Gastroesophageal sphincter (tissue), 4 donors: ENCODE results near the gene SAMMSON. TPM values are rescaled to one million over a fixed set of nuclear protein-coding genes. Genes with fewer than 3 reads are reported as not detected.

ENCODE experiments used
- ATAC-seq: fragments of 150-250 bp; one replicate; pipeline ENCODE4 v1.9.1; 2016; ENCODE audit warnings: mild to moderate bottlenecking, moderate library complexity
- H3K27ac ChIP-seq, 4 donors: fragments of 200-600 bp; sonication (generic) in 3 of 4; 1 replicate in 3 of 4; 2 replicates in 1 of 4; pipeline ENCODE4 v1.5.1; 2016 to 2019
- H3K27me3 ChIP-seq: fragments of 200-600 bp; sonication (generic); one replicate; pipeline ENCODE4 v1.5.1; 2019
- H3K36me3 ChIP-seq, 2 donors: fragments of 200-600 bp; sonication (generic); one replicate each; pipeline ENCODE4 v1.5.1; 2019; ENCODE audit warnings: control low read depth in 1 of 2
- H3K4me1 ChIP-seq, 3 donors: fragments of 200-600 bp; sonication (generic); 1 replicate in 2 of 3; 2 replicates in 1 of 3; pipeline ENCODE4 v1.5.1; 2016 to 2019; ENCODE audit warnings: control low read depth in 2 of 3
- H3K4me3 ChIP-seq, 2 donors: fragments of 200-600 bp; sonication (generic); one replicate each; pipeline ENCODE4 v1.5.1; 2019; ENCODE audit warnings: mild to moderate bottlenecking in 1 of 2, moderate library complexity in 1 of 2
- H3K9me3 ChIP-seq, 3 donors: fragments of 200-600 bp; sonication (generic); one replicate each; pipeline ENCODE4 v1.5.1; 2017 to 2019; ENCODE audit warnings: control low read depth in 2 of 3
- CTCF ChIP-seq, 4 experiments: fragments of 200-600 bp in 2 of 4; fragments of 450-650 bp in 2 of 4; sonication (generic) in 1 of 4; IDR thresholded peaks; one replicate each; pipeline ENCODE4 v1.5.1; 2017 to 2019; ENCODE audit warnings: antibody characterized with exemption in 4 of 4, mild to moderate bottlenecking in 2 of 4, moderate library complexity in 2 of 4
- EP300 ChIP-seq: sonication (generic); formaldehyde crosslinking; IDR thresholded peaks from one replicate; pipeline ENCODE4 v1.6.1; 2017; ENCODE audit warnings: antibody characterized with exemption, mild to moderate bottlenecking
- POLR2A ChIP-seq, 2 donors: fragments of 450-650 bp; IDR thresholded peaks; one replicate each; pipeline ENCODE4 v1.6.1; 2017; ENCODE audit warnings: antibody characterized with exemption in 2 of 2, mild to moderate bottlenecking in 2 of 2, moderate library complexity in 1 of 2
- POLR2AphosphoS5 ChIP-seq: sonication (generic); formaldehyde crosslinking; IDR thresholded peaks from one replicate; pipeline ENCODE4 v1.6.1; 2017; ENCODE audit warnings: antibody characterized with exemption
- WGBS, 2 donors: methylation state at CpG; one replicate each; pipeline ENCODE4 v1.1.5; 2018; ENCODE audit warnings: low coverage in 1 of 2; 5-methylcytosine and 5-hydroxymethylcytosine counted together
- total RNA-seq, 4 donors: library from RNA; depleted of rRNA; stranded (reverse); fragments of >200 nt; gene quantifications; one replicate each; pipeline ENCODE4 v1.1.0, GENCODE V29; 2016

SAMMSON gene
- total RNA-seq, 4 donors from 2014 or later, result 0.40 to 5.7 (median 2.6) TPM

DNA sequence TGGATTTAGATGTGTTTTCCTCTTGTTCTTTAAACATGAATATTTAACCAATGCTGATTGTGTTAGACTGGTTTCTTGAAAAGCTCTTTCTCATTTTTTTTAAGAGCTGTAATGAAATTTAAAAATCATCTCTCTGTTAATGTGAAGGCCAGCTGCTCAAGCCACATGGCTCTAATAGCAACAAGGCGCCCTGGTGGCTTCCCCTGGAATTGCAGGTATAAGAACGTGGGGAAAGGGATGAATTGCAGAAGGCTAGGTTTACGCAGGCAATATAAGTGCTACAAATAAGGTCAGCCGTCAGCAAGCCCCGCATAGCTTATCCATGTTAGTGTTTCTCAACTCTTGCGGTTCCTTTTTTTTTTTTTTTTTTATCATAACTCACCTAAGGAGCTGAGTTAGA is 108.5 kb downstream of the SAMMSON start:
- H3K27me3 ChIP-seq, result no peaks in the 10 kb centered on the region
- H3K36me3 ChIP-seq, result no peaks in the 10 kb centered on the region
- ATAC-seq, result no peak
- H3K9me3 ChIP-seq, result no peaks in the 10 kb centered on the region
- H3K4me3 ChIP-seq, result no peak overlapping the region
- H3K4me1 ChIP-seq, result no peaks in the 10 kb centered on the region
- 51 to 80% methylated on average over 2 to 6 of the region's 6 CpGs for WGBS, 2 donors
- H3K27ac ChIP-seq, result no peak overlapping the region
- TF ChIP-seq POLR2AphosphoS5 (no peak), EP300 (no peak), POLR2A (IDR thresholded peaks at IDR 0.05) (no peak), CTCF (IDR thresholded peaks at IDR 0.05) (no peak)

- 78 to 96% methylated on average over 3 of the region's 3 CpGs for WGBS, 2 donors
These were observed 109.0 kb downstream of the SAMMSON start for GRCh38 chr3:70108546-70108945.

GRCh38 chr3:70110066-70110465 is 110.5 kb downstream of the SAMMSON start:
- ATAC-seq, result no peak
- WGBS, 2 donors, result 75 to 85% methylated on average over 2 of the region's 2 CpGs
- TF ChIP-seq POLR2AphosphoS5 (no peak), POLR2A (IDR thresholded peaks at IDR 0.05) (no peak), EP300 (no peak)
- Histone ChIP-seq H3K4me1 (no peaks in the 10 kb centered on the region), H3K27me3 (no peaks in the 10 kb centered on the region), H3K4me3 (no peak overlapping the region), H3K9me3 (no peaks in the 10 kb centered on the region), H3K36me3 (no peaks in the 10 kb centered on the region), H3K27ac (no peak overlapping the region)

More at GRCh38 chr3:70108546-70108945, 109.0 kb downstream of the SAMMSON start:
- H3K27ac ChIP-seq, result no peak overlapping the region
- no peaks in the 10 kb centered on the region for H3K4me1 ChIP-seq
- H3K4me3 ChIP-seq, result no peak overlapping the region
- TF ChIP-seq POLR2A (IDR thresholded peaks at IDR 0.05), result no peak
- no peak for TF ChIP-seq POLR2AphosphoS5
- TF ChIP-seq CTCF (IDR thresholded peaks at IDR 0.05), result no peak
- no peak for TF ChIP-seq EP300
- no peaks in the 10 kb centered on the region for H3K36me3 ChIP-seq
- no peaks in the 10 kb centered on the region for H3K27me3 ChIP-seq
- H3K9me3 ChIP-seq, result no peaks in the 10 kb centered on the region
- no peak for ATAC-seq

GRCh38 chr3:70111411-70111810 is 111.9 kb downstream of the SAMMSON start:
- Histone ChIP-seq H3K4me3 (no peak overlapping the region), H3K36me3 (no peaks in the 10 kb centered on the region), H3K4me1 (no peaks in the 10 kb centered on the region), H3K27me3 (no peaks in the 10 kb centered on the region), H3K27ac (no peak overlapping the region), H3K9me3 (no peaks in the 10 kb centered on the region)
- WGBS, 2 donors, result 82% methylated on average over 1 of the region's 1 CpG
- ATAC-seq, result no peak
- TF ChIP-seq EP300 (no peak), POLR2AphosphoS5 (no peak), CTCF (IDR thresholded peaks at IDR 0.05) (no peak), POLR2A (IDR thresholded peaks at IDR 0.05) (no peak)

- H3K4me3 ChIP-seq, result no peak overlapping the region
- H3K36me3 ChIP-seq, result no peaks in the 10 kb centered on the region
- no peak for ATAC-seq
- H3K4me1 ChIP-seq, result no peaks in the 10 kb centered on the region
- no peaks in the 10 kb centered on the region for H3K27me3 ChIP-seq
- no peaks in the 10 kb centered on the region for H3K9me3 ChIP-seq
- H3K27ac ChIP-seq, result no peak overlapping the region
- no peak for TF ChIP-seq EP300
- TF ChIP-seq CTCF (IDR thresholded peaks at IDR 0.05), result no peak
- no peak for TF ChIP-seq POLR2A (IDR thresholded peaks at IDR 0.05)
- no peak for TF ChIP-seq POLR2AphosphoS5
- 71 to 87% methylated on average over 3 of the region's 3 CpGs for WGBS, 2 donors
These were observed 113.2 kb downstream of the SAMMSON start for GRCh38 chr3:70112751-70113150.
